ENCODE data around the gene KRTAP5-4. TPM values are rescaled to one million over a fixed set of nuclear protein-coding genes. Genes with fewer than 3 reads are reported as not detected.

The KRTAP5-4 gene
- total and polyA plus RNA-seq, 2 donors (not counting 1 experiment from before 2014, with no cell fraction given), result not detected

DNA sequence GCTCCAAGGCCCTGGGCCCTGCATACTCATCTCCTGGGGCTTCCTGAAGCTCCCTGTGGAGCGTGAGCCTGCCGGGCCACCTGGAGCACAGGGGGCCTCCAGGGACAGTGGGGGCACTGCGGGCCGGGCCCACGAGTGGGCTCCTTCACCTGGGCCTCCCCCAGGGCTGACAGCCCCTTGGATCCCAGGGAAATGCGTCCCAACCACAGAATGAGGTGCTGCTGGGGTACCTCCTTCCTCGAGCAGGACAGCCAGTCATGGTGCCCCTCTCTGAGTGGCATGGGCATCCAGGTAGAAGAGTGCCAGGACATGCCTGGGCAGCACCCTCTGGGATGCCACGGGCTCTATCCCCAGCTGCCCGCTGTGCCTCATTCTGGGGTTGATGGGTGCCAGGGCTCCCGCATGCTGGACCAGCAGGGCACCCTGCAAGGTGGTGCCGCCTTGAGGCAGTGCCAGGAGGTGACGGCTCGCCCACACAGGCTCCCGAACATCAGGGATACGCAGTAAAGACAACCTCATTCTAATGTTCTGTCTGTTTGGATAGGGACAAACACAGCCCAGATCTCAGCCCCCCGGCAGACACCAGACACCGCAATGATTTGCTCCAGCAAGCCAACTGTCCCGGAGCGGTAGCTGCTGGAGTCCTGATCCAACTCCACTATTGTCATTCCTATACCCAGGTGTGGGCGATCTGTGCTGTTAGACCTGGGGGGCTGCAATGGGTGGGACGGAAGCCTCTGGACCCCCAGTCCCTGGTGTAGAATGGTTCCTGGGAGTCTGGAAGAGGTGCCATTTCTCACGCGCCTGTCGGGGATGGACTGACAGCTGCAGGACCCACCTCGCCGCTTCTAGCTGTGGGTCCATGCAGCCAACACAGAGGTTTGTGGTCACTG is 33.5 kb upstream of the KRTAP5-4 start:
- H3K4me1 ChIP-seq (ENCODE audit: control insufficient read depth in 2 of 2, insufficient read depth in 2 of 2, low read length in 2 of 2), result peaks cover 0 to 10% of the 10 kb centered on the region in 2 donors
- POLR2A ChIA-PET, result no interaction called here
- H4K20me1 ChIP-seq (ENCODE audit: control insufficient read depth, insufficient read depth, low read length, poor library complexity, severe bottlenecking), result no peaks in the 10 kb centered on the region
- H3K4me3 ChIP-seq (ENCODE audit: control extremely low read depth in 1 of 5, extremely low read depth in 1 of 5, insufficient read depth in 1 of 5, low read depth in 2 of 5, low read length in 4 of 5), result no peak overlapping the region
- H3K36me3 ChIP-seq (replicated peaks in 1 of 2; ENCODE audit: control extremely low read depth in 1 of 2, control insufficient read depth in 1 of 2, extremely low read depth in 1 of 2, insufficient read depth in 2 of 2, low read length in 1 of 2), result no peaks in the 10 kb centered on the region
- intact Hi-C loops (cut with micrococcal nuclease), result no loop called here
- H3K9me3 Mint-ChIP-seq (ENCODE audit: insufficient read depth), result no peaks in the 10 kb centered on the region
- DNase-seq, result no peak
- no peak overlapping the region for H2AFZ ChIP-seq (ENCODE audit: insufficient read depth, low read depth, low read length, poor library complexity, severe bottlenecking)
- H3K4me2 ChIP-seq (replicated peaks; ENCODE audit: low read depth, low read length, poor library complexity, severe bottlenecking), result no peak overlapping the region
- H3K9ac ChIP-seq (ENCODE audit: low read length), result no peak overlapping the region
- H3K4me3 Mint-ChIP-seq, result no peak overlapping the region
- peaks cover 0 to 34% (median 4%) of the 10 kb centered on the region in 4 experiments for H3K27me3 ChIP-seq (replicated peaks in 1 of 4; ENCODE audit: control extremely low read depth in 1 of 4, control insufficient read depth in 3 of 4, insufficient read depth in 4 of 4, low read length in 3 of 4)
- no peak overlapping the region for H3K27ac Mint-ChIP-seq
- H3K79me2 ChIP-seq (ENCODE audit: control insufficient read depth, insufficient read depth, low read length), result no peaks in the 10 kb centered on the region
- no peaks in the 10 kb centered on the region for H3K9me3 ChIP-seq (ENCODE audit: control extremely low read depth in 1 of 3, control insufficient read depth in 2 of 3, insufficient read depth in 1 of 3, low read length in 2 of 3)
- peaks cover 52% of the 10 kb centered on the region for H3K27me3 Mint-ChIP-seq
- 76% methylated on average over 22 of the region's 26 CpGs for WGBS (ENCODE audit: insufficient coverage)
- no peak for TF ChIP-seq EZH2 (IDR thresholded peaks at IDR 0.05; ENCODE audit: borderline replicate concordance, insufficient read depth, low read depth, low read length, poor library complexity, severe bottlenecking)
- TF ChIP-seq, protein P1, sequence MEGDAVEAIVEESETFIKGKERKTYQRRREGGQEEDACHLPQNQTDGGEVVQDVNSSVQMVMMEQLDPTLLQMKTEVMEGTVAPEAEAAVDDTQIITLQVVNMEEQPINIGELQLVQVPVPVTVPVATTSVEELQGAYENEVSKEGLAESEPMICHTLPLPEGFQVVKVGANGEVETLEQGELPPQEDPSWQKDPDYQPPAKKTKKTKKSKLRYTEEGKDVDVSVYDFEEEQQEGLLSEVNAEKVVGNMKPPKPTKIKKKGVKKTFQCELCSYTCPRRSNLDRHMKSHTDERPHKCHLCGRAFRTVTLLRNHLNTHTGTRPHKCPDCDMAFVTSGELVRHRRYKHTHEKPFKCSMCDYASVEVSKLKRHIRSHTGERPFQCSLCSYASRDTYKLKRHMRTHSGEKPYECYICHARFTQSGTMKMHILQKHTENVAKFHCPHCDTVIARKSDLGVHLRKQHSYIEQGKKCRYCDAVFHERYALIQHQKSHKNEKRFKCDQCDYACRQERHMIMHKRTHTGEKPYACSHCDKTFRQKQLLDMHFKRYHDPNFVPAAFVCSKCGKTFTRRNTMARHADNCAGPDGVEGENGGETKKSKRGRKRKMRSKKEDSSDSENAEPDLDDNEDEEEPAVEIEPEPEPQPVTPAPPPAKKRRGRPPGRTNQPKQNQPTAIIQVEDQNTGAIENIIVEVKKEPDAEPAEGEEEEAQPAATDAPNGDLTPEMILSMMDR (IDR thresholded peaks at IDR 0.05), result no peak
- no peak for ATAC-seq (ENCODE audit: low read depth)
- CTCF ChIA-PET, result interaction anchor here (4.1 to 4.5 kb wide), 2 partner anchors 177 to 496 kb away, joined by 72 to 135 read pairs; partner anchors contain the start of gene SYT8
- no peaks in the 10 kb centered on the region for H3K4me1 Mint-ChIP-seq
- H3K27ac ChIP-seq (ENCODE audit: low read length in 2 of 2), result no peak overlapping the region

All from B cell (primary cell).